ENCODE data around the gene EFNA5. TPM values are rescaled to one million over a fixed set of nuclear protein-coding genes. Genes with fewer than 3 reads are reported as not detected.

Gene EFNA5
- total RNA-seq, 1 experiment from 2014 or later: 12.0 TPM

GRCh38 chr5:107518616-107519015, 152.1 kb downstream of the EFNA5 start:
- no peak for DNase-seq (ENCODE audit: low read depth)
- in situ Hi-C loops (cut with HindIII; ENCODE audit: low pct_unique_long_range_greater_than_20kb, low sequenced_read_pairs): no loop called here

- in situ Hi-C loops (cut with HindIII; ENCODE audit: low pct_unique_long_range_greater_than_20kb, low sequenced_read_pairs): no loop called here
These were observed 152.5 kb downstream of the EFNA5 start for GRCh38 chr5:107518190-107518589.

DNA sequence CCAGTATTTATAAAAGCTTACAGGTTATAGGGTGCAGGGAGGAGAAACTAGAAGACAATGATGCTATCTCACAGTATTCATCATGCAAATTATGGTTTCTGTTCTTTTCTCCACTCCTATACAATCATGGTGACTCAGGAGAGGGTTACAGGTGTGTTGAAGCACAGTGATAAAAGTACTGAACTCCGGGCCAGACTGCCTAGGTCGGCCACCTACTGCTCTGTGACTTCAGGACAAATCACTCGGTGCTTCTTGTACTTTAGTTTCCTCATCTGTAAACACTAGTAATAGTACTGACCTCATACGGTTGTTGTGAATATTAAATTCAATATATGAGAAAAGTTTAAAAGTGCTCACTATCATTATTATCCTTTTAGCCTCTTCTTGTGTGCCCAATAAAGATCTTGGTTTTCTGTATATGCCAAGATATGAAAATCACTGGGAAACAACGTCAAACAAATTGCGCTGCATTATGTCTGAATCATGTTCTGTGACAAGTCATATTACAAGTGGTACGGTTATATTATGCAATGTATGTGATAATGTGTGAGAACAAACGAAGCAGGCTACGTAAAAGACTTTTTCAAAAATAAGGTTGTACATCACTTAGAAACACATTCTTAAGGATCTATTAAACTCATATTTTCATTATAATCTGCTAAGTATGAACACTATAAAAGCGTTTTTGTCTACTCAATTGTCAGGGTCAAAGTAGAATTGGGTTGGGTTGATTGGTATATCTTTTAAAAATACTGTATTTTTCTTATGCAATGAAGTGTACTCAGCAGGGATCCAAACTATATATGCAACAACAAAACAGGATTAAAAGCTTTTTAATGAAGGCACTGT, 153.3 kb downstream of the EFNA5 start:
- in situ Hi-C loops (cut with HindIII; ENCODE audit: low pct_unique_long_range_greater_than_20kb, low sequenced_read_pairs): no loop called here
- DNase-seq (ENCODE audit: low read depth): no peak

More at GRCh38 chr5:107518190-107518589, 152.5 kb downstream of the EFNA5 start:
- DNase-seq (ENCODE audit: low read depth): no peak

GRCh38 chr5:107516452-107517184, 154.1 kb downstream of the EFNA5 start:
- no peak for DNase-seq (ENCODE audit: low read depth)
- in situ Hi-C loops (cut with HindIII; ENCODE audit: low pct_unique_long_range_greater_than_20kb, low sequenced_read_pairs): no loop called here

DNA sequence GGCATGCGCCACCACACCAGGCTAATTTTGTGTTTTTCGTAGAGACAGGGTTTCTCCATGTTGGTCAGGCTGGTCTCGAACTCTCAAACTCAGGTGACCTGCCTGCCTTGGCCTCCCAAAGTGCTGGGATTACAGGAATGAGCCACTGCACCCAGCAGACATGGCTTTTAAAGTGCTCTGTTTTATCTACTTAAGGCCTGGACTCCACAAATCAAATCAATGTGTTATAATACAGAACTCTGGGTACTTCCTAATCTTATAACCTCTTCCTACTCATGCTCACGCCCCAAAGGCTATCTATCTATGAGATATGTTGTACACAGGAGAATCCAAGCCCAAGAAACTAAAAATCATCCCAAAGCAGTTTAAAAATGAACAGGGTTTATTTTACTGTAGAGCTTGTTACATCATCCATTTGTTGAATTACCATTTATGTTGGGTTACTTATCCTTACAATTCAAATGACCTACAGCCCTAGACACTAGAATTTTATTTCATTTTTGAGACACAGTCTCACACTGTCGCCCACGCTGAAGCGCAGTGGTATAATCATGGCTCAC, 155.1 kb downstream of the EFNA5 start:
- in situ Hi-C loops (cut with HindIII; ENCODE audit: low pct_unique_long_range_greater_than_20kb, low sequenced_read_pairs): no loop called here
- DNase-seq (ENCODE audit: low read depth): no peak

DNA sequence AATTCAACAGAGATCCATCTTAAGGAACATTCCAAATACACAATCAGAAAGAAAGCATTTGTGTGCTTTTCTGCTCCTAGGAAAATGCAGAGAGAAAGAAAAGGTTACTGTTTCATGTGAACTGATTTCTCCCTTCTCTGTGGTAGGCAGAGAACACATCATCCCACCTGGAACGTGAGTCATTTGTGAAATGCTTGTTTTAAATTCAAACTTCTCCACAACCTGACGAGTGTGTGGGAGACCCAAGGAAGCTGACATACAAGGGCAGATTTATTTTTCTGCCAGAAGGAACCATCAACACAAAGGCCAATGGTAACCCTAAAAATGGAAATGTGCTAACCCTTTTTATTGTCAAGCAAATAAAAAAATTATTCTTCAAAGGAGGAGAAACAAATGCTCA, 156.4 kb downstream of the EFNA5 start:
- peak; percentile 22 for DNase-seq (ENCODE audit: low read depth)
- in situ Hi-C loops (cut with HindIII; ENCODE audit: low pct_unique_long_range_greater_than_20kb, low sequenced_read_pairs): no loop called here

DNA sequence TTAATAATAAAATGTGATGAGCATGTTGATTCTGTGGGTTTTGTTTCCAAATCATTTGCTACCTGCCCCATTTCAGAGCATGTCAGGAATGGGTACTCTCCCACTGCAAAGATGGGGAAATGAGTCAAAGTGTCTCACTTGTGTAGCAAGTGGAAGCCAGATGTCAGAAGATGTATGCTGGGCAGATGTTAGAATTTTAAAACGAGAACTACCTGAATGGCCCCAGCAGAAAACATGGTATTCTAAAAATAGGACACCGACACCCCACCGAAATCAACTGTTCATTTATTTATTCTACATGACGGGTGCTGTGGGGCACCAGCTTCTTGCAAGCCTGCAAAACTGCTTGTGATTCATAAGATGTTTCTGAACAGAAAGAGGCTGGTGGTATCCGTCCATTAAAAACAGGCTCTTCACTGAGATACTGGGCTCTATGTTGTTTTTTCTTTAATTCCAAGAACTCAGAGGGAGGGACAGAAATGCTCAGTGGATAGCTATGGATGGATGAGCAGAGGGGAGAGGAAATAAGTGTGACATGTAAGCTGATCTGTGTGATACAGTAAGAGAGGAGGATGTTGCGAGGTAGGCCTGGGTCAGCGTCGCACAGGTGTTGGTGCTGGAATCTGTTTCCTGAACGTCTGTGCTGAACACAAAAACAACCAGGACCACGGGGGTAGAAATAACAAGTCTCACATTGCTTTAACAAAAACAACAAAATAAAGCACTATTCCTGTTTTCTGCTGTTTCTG, 157.2 kb downstream of the EFNA5 start:
- DNase-seq (ENCODE audit: low read depth): peak; percentile 35
- in situ Hi-C loops (cut with HindIII; ENCODE audit: low pct_unique_long_range_greater_than_20kb, low sequenced_read_pairs): no loop called here

GRCh38 chr5:107512029-107512428, 158.7 kb downstream of the EFNA5 start:
- DNase-seq (ENCODE audit: low read depth): no peak
- in situ Hi-C loops (cut with HindIII; ENCODE audit: low pct_unique_long_range_greater_than_20kb, low sequenced_read_pairs): no loop called here

DNA sequence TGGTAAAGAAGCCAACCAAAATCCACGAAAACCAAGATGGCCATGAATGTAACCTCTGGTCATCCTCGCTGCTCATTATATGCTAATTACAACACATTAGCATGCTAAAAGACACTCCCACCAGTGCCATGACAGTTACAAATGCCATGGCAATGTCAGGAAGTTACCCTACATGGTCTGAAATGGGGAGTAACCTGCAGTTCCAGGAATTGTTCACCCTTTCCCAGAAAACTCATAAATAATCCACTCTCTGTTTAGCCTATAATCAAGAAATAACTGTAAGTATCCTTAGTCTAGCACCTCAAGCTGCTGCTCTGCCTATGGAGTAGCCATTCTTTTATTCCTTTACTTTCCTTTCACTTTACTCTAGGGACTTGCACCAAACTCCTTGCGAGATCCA, 160.6 kb downstream of the EFNA5 start:
- in situ Hi-C loops (cut with HindIII; ENCODE audit: low pct_unique_long_range_greater_than_20kb, low sequenced_read_pairs): no loop called here

DNA sequence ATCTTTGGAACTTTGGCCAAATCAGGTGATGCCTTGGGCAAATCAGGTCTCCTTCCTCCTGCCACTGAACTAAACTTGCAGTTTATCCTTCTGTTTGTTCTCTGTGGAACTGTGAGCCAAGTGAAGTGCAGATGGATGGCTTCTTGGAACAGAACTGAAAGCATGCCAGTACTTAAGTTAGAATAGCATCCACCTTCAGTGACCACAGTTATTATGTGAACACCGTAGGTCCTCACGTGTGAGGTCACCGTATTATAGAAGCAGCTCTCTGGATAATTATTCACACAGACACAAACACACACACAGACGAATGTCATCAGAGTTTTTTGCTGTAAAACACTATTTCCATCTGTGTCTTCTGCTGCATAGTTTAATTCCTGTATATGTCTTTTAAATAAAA, 162.6 kb downstream of the EFNA5 start:
- no peak for DNase-seq (ENCODE audit: low read depth)
- in situ Hi-C loops (cut with HindIII; ENCODE audit: low pct_unique_long_range_greater_than_20kb, low sequenced_read_pairs): no loop called here

More for the DNA sequence above, 160.6 kb downstream of the EFNA5 start:
- no peak for DNase-seq (ENCODE audit: low read depth)

GRCh38 chr5:107505763-107506534, 164.8 kb downstream of the EFNA5 start:
- no peak for DNase-seq (ENCODE audit: low read depth)
- in situ Hi-C loops (cut with HindIII; ENCODE audit: low pct_unique_long_range_greater_than_20kb, low sequenced_read_pairs): no loop called here

DNA sequence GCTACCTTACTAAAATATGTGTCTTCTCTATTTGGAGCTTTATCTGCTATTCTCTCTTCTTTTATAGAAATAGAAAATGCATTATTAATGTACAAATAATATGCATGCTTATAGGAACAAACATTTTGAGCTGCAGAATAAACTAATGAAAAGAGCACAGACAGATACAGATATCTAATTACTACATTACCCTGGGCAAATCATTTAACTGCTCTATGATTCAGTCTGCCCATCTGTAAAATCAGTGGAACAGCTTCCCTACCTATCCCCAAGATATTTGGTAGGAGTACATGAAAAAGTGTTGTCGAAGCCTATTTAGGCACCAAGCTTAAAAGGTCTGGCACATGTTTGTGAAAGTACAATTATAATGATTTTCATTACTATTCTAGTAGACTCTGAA, 166.3 kb downstream of the EFNA5 start:
- in situ Hi-C loops (cut with HindIII; ENCODE audit: low pct_unique_long_range_greater_than_20kb, low sequenced_read_pairs): no loop called here
- no peak for DNase-seq (ENCODE audit: low read depth)

DNA sequence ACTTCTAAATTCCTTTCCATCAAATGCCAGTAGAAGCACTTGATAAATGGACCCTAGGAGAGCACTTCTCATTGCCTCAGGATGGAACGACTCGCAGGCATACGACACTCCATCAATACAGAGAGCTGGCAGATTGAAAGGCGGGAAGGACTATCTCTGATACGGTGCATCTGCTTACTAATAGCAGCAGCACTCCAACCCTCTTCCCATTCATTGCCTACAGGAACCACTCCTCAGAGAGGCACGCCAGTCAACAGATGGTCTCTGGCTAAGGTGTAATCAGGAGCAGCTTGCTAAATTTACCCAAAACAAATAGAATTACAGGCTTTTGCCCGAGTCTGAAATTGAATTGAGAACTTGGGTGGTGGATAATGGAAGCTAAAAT, 168.1 kb downstream of the EFNA5 start:
- in situ Hi-C loops (cut with HindIII; ENCODE audit: low pct_unique_long_range_greater_than_20kb, low sequenced_read_pairs): no loop called here
- no peak for DNase-seq (ENCODE audit: low read depth)

- no peak for DNase-seq (ENCODE audit: low read depth)
- in situ Hi-C loops (cut with HindIII; ENCODE audit: low pct_unique_long_range_greater_than_20kb, low sequenced_read_pairs): no loop called here
These were observed 168.6 kb downstream of the EFNA5 start for GRCh38 chr5:107501965-107502675.

GRCh38 chr5:107500840-107501239, 169.9 kb downstream of the EFNA5 start:
- in situ Hi-C loops (cut with HindIII; ENCODE audit: low pct_unique_long_range_greater_than_20kb, low sequenced_read_pairs): no loop called here

DNA sequence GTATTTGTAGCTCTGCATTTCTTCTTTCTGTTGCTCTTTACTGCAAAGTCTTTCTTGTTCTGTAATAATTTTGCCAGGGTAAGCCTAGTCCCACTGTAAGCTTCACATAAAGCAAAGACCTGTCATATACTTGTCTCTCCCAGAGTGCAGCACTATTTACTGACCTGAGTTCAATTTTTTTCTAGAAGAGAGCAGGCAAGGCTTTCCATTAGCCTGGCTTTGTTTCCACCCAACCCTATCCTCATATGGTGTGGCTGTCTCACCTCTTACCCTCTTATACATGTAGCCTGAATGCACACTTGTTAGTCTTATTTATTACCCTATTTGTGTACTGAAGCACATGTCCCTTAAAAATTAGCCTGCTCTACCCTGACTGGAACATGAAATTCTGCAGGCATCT, 170.4 kb downstream of the EFNA5 start:
- DNase-seq (ENCODE audit: low read depth): no peak
- in situ Hi-C loops (cut with HindIII; ENCODE audit: low pct_unique_long_range_greater_than_20kb, low sequenced_read_pairs): no loop called here

More at GRCh38 chr5:107500840-107501239, 169.9 kb downstream of the EFNA5 start:
- DNase-seq (ENCODE audit: low read depth): no peak

GRCh38 chr5:107499776-107500175, 171.0 kb downstream of the EFNA5 start:
- in situ Hi-C loops (cut with HindIII; ENCODE audit: low pct_unique_long_range_greater_than_20kb, low sequenced_read_pairs): no loop called here
- no peak for DNase-seq (ENCODE audit: low read depth)
